Adrenal gland (tissue), 12 donors: ENCODE data around the gene KCNMA1. TPM values are rescaled to one million over a fixed set of nuclear protein-coding genes. Genes with fewer than 3 reads are reported as not detected.

Source experiments
- DNase-seq, 7 donors: peaks; one replicate each; pipeline ENCODE4 v3.0.0-alpha.2; 2019 to 2020
- H3K27ac ChIP-seq, 5 donors: fragments of 200-600 bp; sonication (generic) in 4 of 5; 1 replicate in 3 of 5; 2 replicates in 2 of 5; pipeline versions ENCODE4 v1.5.1 to v1.8.0; 2016 to 2020; ENCODE audit warnings: mild to moderate bottlenecking in 1 of 5
- H3K27me3 ChIP-seq: fragments of 200-600 bp; 2 replicates; pipeline ENCODE4 v1.8.0; 2021
- H3K36me3 ChIP-seq, 2 donors: fragments of 200-600 bp; replicated peaks in 1 of 2; 1 replicate in 1 of 2; 2 replicates in 1 of 2; pipeline versions ENCODE4 v1.5.1 to v1.8.0; 2018 to 2022
- H3K4me1 ChIP-seq, 2 donors: fragments of 200-600 bp; replicated peaks in 1 of 2; 1 replicate in 1 of 2; 2 replicates in 1 of 2; pipeline versions ENCODE4 v1.5.1 to v1.8.0; 2018 to 2021
- H3K4me3 ChIP-seq, 4 donors: fragments of 200-600 bp; sonication (generic) in 3 of 4; one replicate each; pipeline ENCODE4 v1.5.1; 2016 to 2018
- H3K9me3 ChIP-seq, 3 donors: fragments of 200-600 bp; sonication (generic) in 1 of 3; replicated peaks in 1 of 3; 1 replicate in 2 of 3; 2 replicates in 1 of 3; pipeline versions ENCODE4 v1.5.1 to v1.8.0; 2016 to 2021
- POLR2A ChIP-seq, 2 donors: fragments of 450-650 bp; IDR thresholded peaks; one replicate each; pipeline ENCODE4 v1.6.1; 2017; ENCODE audit warnings: antibody characterized with exemption in 2 of 2, mild to moderate bottlenecking in 2 of 2, moderate library complexity in 1 of 2
- WGBS, 4 donors: extraction: QIAGEN DNeasy Blood & Tissue Kit in 2 of 4; methylation state at CpG; one replicate each; pipeline versions ENCODE4 v1.1.5 to v1.1.7; 2013 to 2017; 5-methylcytosine and 5-hydroxymethylcytosine counted together
- intact Hi-C, 2 donors: fragments of 100-400 bp; cut with DNase I; formaldehyde crosslinking; loops; one replicate each; pipeline versions ENCODE4 v1.14.1 to v1.15.0; 2022 to 2023
- polyA plus RNA-seq, 3 donors: library from polyadenylated mRNA; stranded (reverse); fragments of 200-250 nt in 2 of 3; fragments of 350-450 nt in 1 of 3; fragmentation: Illumina TruSeq in 1 of 3; extraction: RNeasy Lipid Tissue Mini Kit (QIAGEN cat#74804) in 1 of 3; gene quantifications; one replicate each; pipeline ENCODE4 v1.2.3, GENCODE V29; 2013 to 2014
- total RNA-seq, 9 donors: library from RNA; depleted of rRNA in 4 of 9; stranded (reverse); fragments of >200 nt in 4 of 9; fragments of 120-200 nt in 1 of 9; fragmentation: NEBNext Ultra II Directional in 1 of 9; extraction: Animal tissue kit (Norgen Biotek cat#: 25700) in 1 of 9; gene quantifications; one replicate each; pipeline versions ENCODE4 v1.1.0 to v1.2.4, GENCODE V29; 2013 to 2023
- TF ChIP-seq, protein P1 (sequence below), 6 experiments: fragments of 450-650 bp in 4 of 6; fragments of 200-600 bp in 2 of 6; sonication (generic) in 1 of 6; IDR thresholded peaks; 1 replicate in 5 of 6; 2 replicates in 1 of 6; pipeline versions ENCODE4 v1.5.1 to v1.8.0; 2016 to 2021; ENCODE audit warnings: antibody characterized with exemption in 6 of 6, mild to moderate bottlenecking in 2 of 6, moderate library complexity in 1 of 6
- donor health status: healthy with polysubstance abuse.
- donor health status: Bipolar disorder and iron deficiency.
- donor health status: DM: yes; HTN: yes; CAD: no.
- donor health status: DM: no; HTN: no; CAD: no.
- donor health status: DM: no; HTN: no; CAD: no.
- donor health status: DM: yes; HTN: yes; CAD: no.

Gene KCNMA1
- total and polyA plus RNA-seq, 12 donors, result 6.4 to 37.7 (median 13.4) TPM

GRCh38 chr10:77230194-77230593 is 407.4 kb downstream of the KCNMA1 start:
- no peak for DNase-seq
- TF ChIP-seq, protein P1, sequence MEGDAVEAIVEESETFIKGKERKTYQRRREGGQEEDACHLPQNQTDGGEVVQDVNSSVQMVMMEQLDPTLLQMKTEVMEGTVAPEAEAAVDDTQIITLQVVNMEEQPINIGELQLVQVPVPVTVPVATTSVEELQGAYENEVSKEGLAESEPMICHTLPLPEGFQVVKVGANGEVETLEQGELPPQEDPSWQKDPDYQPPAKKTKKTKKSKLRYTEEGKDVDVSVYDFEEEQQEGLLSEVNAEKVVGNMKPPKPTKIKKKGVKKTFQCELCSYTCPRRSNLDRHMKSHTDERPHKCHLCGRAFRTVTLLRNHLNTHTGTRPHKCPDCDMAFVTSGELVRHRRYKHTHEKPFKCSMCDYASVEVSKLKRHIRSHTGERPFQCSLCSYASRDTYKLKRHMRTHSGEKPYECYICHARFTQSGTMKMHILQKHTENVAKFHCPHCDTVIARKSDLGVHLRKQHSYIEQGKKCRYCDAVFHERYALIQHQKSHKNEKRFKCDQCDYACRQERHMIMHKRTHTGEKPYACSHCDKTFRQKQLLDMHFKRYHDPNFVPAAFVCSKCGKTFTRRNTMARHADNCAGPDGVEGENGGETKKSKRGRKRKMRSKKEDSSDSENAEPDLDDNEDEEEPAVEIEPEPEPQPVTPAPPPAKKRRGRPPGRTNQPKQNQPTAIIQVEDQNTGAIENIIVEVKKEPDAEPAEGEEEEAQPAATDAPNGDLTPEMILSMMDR (IDR thresholded peaks at IDR 0.05), result no peak
- no peak for TF ChIP-seq POLR2A (IDR thresholded peaks at IDR 0.05)
- intact Hi-C loops, result no loop called here
- Histone ChIP-seq H3K27me3 (no peaks in the 10 kb centered on the region), H3K4me1 (no peaks in the 10 kb centered on the region), H3K36me3 (no peaks in the 10 kb centered on the region), H3K9me3 (no peaks in the 10 kb centered on the region), H3K4me3 (no peak overlapping the region), H3K27ac (no peak overlapping the region)
- WGBS, 4 donors, result 85 to 88% (median 88%) methylated on average over 5 of the region's 5 CpGs

- H3K27me3 ChIP-seq, result no peaks in the 10 kb centered on the region
- WGBS, 4 donors, result 88 to 95% (median 94%) methylated on average over 3 of the region's 3 CpGs
- H3K27ac ChIP-seq, result no peak overlapping the region
- TF ChIP-seq, protein P1 (IDR thresholded peaks at IDR 0.05), result no peak
- no peak for TF ChIP-seq POLR2A (IDR thresholded peaks at IDR 0.05)
- intact Hi-C loops, result no loop called here
- no peaks in the 10 kb centered on the region for H3K9me3 ChIP-seq
- no peak overlapping the region for H3K4me3 ChIP-seq
- no peaks in the 10 kb centered on the region for H3K36me3 ChIP-seq
- no peak for DNase-seq
- H3K4me1 ChIP-seq, result no peaks in the 10 kb centered on the region
Measured at GRCh38 chr10:77229704-77230103, 407.9 kb downstream of the KCNMA1 start.

GRCh38 chr10:77228559-77228958 is 409.0 kb downstream of the KCNMA1 start:
- TF ChIP-seq POLR2A (IDR thresholded peaks at IDR 0.05), result no peak
- TF ChIP-seq, protein P1 (IDR thresholded peaks at IDR 0.05), result no peak
- H3K9me3 ChIP-seq, result no peaks in the 10 kb centered on the region
- H3K27ac ChIP-seq, result no peak overlapping the region
- intact Hi-C loops, result no loop called here
- H3K4me1 ChIP-seq, result no peaks in the 10 kb centered on the region
- DNase-seq, result no peak
- no peak overlapping the region for H3K4me3 ChIP-seq
- WGBS, 4 donors, result 92 to 95% (median 93%) methylated on average over 5 of the region's 5 CpGs
- no peaks in the 10 kb centered on the region for H3K27me3 ChIP-seq
- H3K36me3 ChIP-seq, result no peaks in the 10 kb centered on the region

- no peaks in the 10 kb centered on the region for H3K27me3 ChIP-seq
- DNase-seq, result no peak
- no peak overlapping the region for H3K4me3 ChIP-seq
- H3K9me3 ChIP-seq, result no peaks in the 10 kb centered on the region
- H3K27ac ChIP-seq, result no peak overlapping the region
- H3K4me1 ChIP-seq, result no peaks in the 10 kb centered on the region
- intact Hi-C loops, result no loop called here
- no peaks in the 10 kb centered on the region for H3K36me3 ChIP-seq
- no peak for TF ChIP-seq POLR2A (IDR thresholded peaks at IDR 0.05)
- TF ChIP-seq, protein P1 (IDR thresholded peaks at IDR 0.05), result no peak
Measured at GRCh38 chr10:77226853-77227565, 410.6 kb downstream of the KCNMA1 start.
